Measurements from ENCODE around the gene PRR20A. TPM values are rescaled to one million over a fixed set of nuclear protein-coding genes. Genes with fewer than 3 reads are reported as not detected.
"Not testable (repeated sequence)": the region's sequence is repeated elsewhere in the genome, so short reads cannot be mapped to it uniquely, and the experiment has no call there.

The PRR20A gene
- not detected for total RNA-seq

GRCh38 chr13:57140235-57140968 is at the start of gene PRR20A:
Gene PRR20A, plus strand, starts transcription at chr13:57140918. Its CDS starts 387 bp downstream, at chr13:57141305.
- H3K27ac Mint-ChIP-seq; DNase-seq; CTCF ChIA-PET; H3K9me3 Mint-ChIP-seq; intact Hi-C loops (cut with micrococcal nuclease); H3K36me3 Mint-ChIP-seq; H3K27me3 Mint-ChIP-seq; H3K4me1 Mint-ChIP-seq (ENCODE audit: low read depth); H3K4me3 Mint-ChIP-seq; POLR2A ChIA-PET: not testable (repeated sequence)

- intact Hi-C loops (cut with micrococcal nuclease): no loop called here
- no peak for DNase-seq
- Mint-ChIP-seq H3K27ac (no peak overlapping the region), H3K4me3 (no peak overlapping the region), H3K4me1 (ENCODE audit: low read depth) (no peaks in the 10 kb centered on the region), H3K27me3 (no peaks in the 10 kb centered on the region), H3K36me3 (no peaks in the 10 kb centered on the region), H3K9me3 (peaks cover 15% of the 10 kb centered on the region)
- ChIA-PET CTCF (no interaction called here), POLR2A (no interaction called here)
Measured at GRCh38 chr13:57114945-57115344, 25.8 kb upstream of the PRR20A start.

- intact Hi-C loops (cut with micrococcal nuclease): no loop called here
- H3K9me3 Mint-ChIP-seq: no peaks in the 10 kb centered on the region
- POLR2A ChIA-PET: no interaction called here
- DNase-seq: no peak
- CTCF ChIA-PET: no interaction called here
- no peaks in the 10 kb centered on the region for H3K36me3 Mint-ChIP-seq
- no peaks in the 10 kb centered on the region for H3K4me1 Mint-ChIP-seq (ENCODE audit: low read depth)
- H3K4me3 Mint-ChIP-seq: no peak overlapping the region
- no peaks in the 10 kb centered on the region for H3K27me3 Mint-ChIP-seq
- H3K27ac Mint-ChIP-seq: no peak overlapping the region
Measured at GRCh38 chr13:57123681-57124080, 17.0 kb upstream of the PRR20A start.

- Mint-ChIP-seq H3K36me3 (no peaks in the 10 kb centered on the region), H3K9me3 (no peaks in the 10 kb centered on the region), H3K27me3 (no peaks in the 10 kb centered on the region), H3K4me1 (ENCODE audit: low read depth) (no peaks in the 10 kb centered on the region), H3K27ac (no peak overlapping the region), H3K4me3 (no peak overlapping the region)
- ChIA-PET CTCF (no interaction called here), POLR2A (no interaction called here)
- DNase-seq: no peak
- intact Hi-C loops (cut with micrococcal nuclease): no loop called here
Measured at GRCh38 chr13:57128909-57129308, 11.8 kb upstream of the PRR20A start.

- no peak for DNase-seq
- H3K27ac Mint-ChIP-seq: no peak overlapping the region
- POLR2A ChIA-PET: no interaction called here
- H3K27me3 Mint-ChIP-seq: no peaks in the 10 kb centered on the region
- H3K4me3 Mint-ChIP-seq: no peak overlapping the region
- H3K36me3 Mint-ChIP-seq: no peaks in the 10 kb centered on the region
- H3K9me3 Mint-ChIP-seq: peaks cover 2% of the 10 kb centered on the region
- H3K4me1 Mint-ChIP-seq (ENCODE audit: low read depth): no peaks in the 10 kb centered on the region
- CTCF ChIA-PET: no interaction called here
- intact Hi-C loops (cut with micrococcal nuclease): no loop called here
Measured at GRCh38 chr13:57136093-57136492, 4.6 kb upstream of the PRR20A start.

- intact Hi-C loops (cut with micrococcal nuclease): no loop called here
- no peak overlapping the region for H3K4me3 Mint-ChIP-seq
- POLR2A ChIA-PET: no interaction called here
- CTCF ChIA-PET: no interaction called here
- no peak overlapping the region for H3K27ac Mint-ChIP-seq
- H3K36me3 Mint-ChIP-seq: no peaks in the 10 kb centered on the region
- no peaks in the 10 kb centered on the region for H3K4me1 Mint-ChIP-seq (ENCODE audit: low read depth)
- peaks cover 2% of the 10 kb centered on the region for H3K9me3 Mint-ChIP-seq
- H3K27me3 Mint-ChIP-seq: no peaks in the 10 kb centered on the region
- DNase-seq: no peak
Measured at GRCh38 chr13:57137585-57137984, 3.1 kb upstream of the PRR20A start.

- intact Hi-C loops (cut with micrococcal nuclease): no loop called here
- ChIA-PET POLR2A (no interaction called here), CTCF (no interaction called here)
- no peaks in the 10 kb centered on the region for H3K36me3 Mint-ChIP-seq
- no peak for DNase-seq
- no peaks in the 10 kb centered on the region for H3K4me1 Mint-ChIP-seq (ENCODE audit: low read depth)
- peaks cover 2% of the 10 kb centered on the region for H3K9me3 Mint-ChIP-seq
- H3K27me3 Mint-ChIP-seq: no peaks in the 10 kb centered on the region
- no peak overlapping the region for H3K27ac Mint-ChIP-seq
- no peak overlapping the region for H3K4me3 Mint-ChIP-seq
Measured at GRCh38 chr13:57138988-57139387, 1.7 kb upstream of the PRR20A start.

GRCh38 chr13:57139781-57140180 is 937 bp upstream of the PRR20A start:
- H3K27ac Mint-ChIP-seq; H3K4me3 Mint-ChIP-seq; DNase-seq; CTCF ChIA-PET; POLR2A ChIA-PET; H3K27me3 Mint-ChIP-seq; intact Hi-C loops (cut with micrococcal nuclease); H3K4me1 Mint-ChIP-seq (ENCODE audit: low read depth); H3K9me3 Mint-ChIP-seq; H3K36me3 Mint-ChIP-seq: not testable (repeated sequence)

- intact Hi-C loops (cut with micrococcal nuclease); H3K27ac Mint-ChIP-seq; DNase-seq; H3K9me3 Mint-ChIP-seq; H3K27me3 Mint-ChIP-seq; CTCF ChIA-PET; H3K4me3 Mint-ChIP-seq; H3K36me3 Mint-ChIP-seq; POLR2A ChIA-PET; H3K4me1 Mint-ChIP-seq (ENCODE audit: low read depth): not testable (repeated sequence)
Measured at GRCh38 chr13:57147188-57147587, 6.5 kb downstream of the PRR20A start, which contains the start of gene PRR20B. Gene PRR20B, plus strand, starts transcription at chr13:57147488. Its CDS starts 387 bp downstream, at chr13:57147875.

- H3K36me3 Mint-ChIP-seq; POLR2A ChIA-PET; DNase-seq; intact Hi-C loops (cut with micrococcal nuclease); H3K9me3 Mint-ChIP-seq; H3K4me1 Mint-ChIP-seq (ENCODE audit: low read depth); H3K27me3 Mint-ChIP-seq; CTCF ChIA-PET; H3K4me3 Mint-ChIP-seq; H3K27ac Mint-ChIP-seq: not testable (repeated sequence)
Measured at GRCh38 chr13:57148106-57148505, 7.4 kb downstream of the PRR20A start.

GRCh38 chr13:57153761-57154160 is 13.0 kb downstream of the PRR20A start, which contains the start of gene PRR20C:
Gene PRR20C, plus strand, starts transcription at chr13:57154061. Its CDS starts 387 bp downstream, at chr13:57154448.
- H3K27ac Mint-ChIP-seq; DNase-seq; H3K9me3 Mint-ChIP-seq; H3K27me3 Mint-ChIP-seq; CTCF ChIA-PET; POLR2A ChIA-PET; H3K4me3 Mint-ChIP-seq; H3K36me3 Mint-ChIP-seq; H3K4me1 Mint-ChIP-seq (ENCODE audit: low read depth); intact Hi-C loops (cut with micrococcal nuclease): not testable (repeated sequence)

GRCh38 chr13:57160332-57160731 is 19.6 kb downstream of the PRR20A start, which contains the start of gene PRR20D:
Gene PRR20D, plus strand, starts transcription at chr13:57160632. Its CDS starts 387 bp downstream, at chr13:57161019.
- H3K27me3 Mint-ChIP-seq; H3K36me3 Mint-ChIP-seq; intact Hi-C loops (cut with micrococcal nuclease); DNase-seq; H3K4me1 Mint-ChIP-seq (ENCODE audit: low read depth); H3K4me3 Mint-ChIP-seq; H3K27ac Mint-ChIP-seq; POLR2A ChIA-PET; CTCF ChIA-PET; H3K9me3 Mint-ChIP-seq: not testable (repeated sequence)

- intact Hi-C loops (cut with micrococcal nuclease); H3K9me3 Mint-ChIP-seq; POLR2A ChIA-PET; H3K27ac Mint-ChIP-seq; H3K36me3 Mint-ChIP-seq; CTCF ChIA-PET; H3K4me3 Mint-ChIP-seq; H3K27me3 Mint-ChIP-seq; DNase-seq; H3K4me1 Mint-ChIP-seq (ENCODE audit: low read depth): not testable (repeated sequence)
Measured at GRCh38 chr13:57166897-57167296, 26.2 kb downstream of the PRR20A start, which contains the start of gene PRR20E. Gene PRR20E, plus strand, starts transcription at chr13:57167197. Its CDS starts 387 bp downstream, at chr13:57167584.

Measured in activated CD4-positive, alpha-beta memory T cell treated with anti-CD3 and anti-CD28 coated beads for 36 hours (primary cell).